ENCODE measurements around the gene TTC33.

Gene TTC33

GRCh38 chr5:40700116-40700782, 55.5 kb downstream of the TTC33 start:
- TF ChIP-seq TAF1 (IDR thresholded peaks at IDR 0.05; ENCODE audit: borderline replicate concordance, insufficient read depth, low read length) (no peak), SIN3A (IDR thresholded peaks at IDR 0.05; ENCODE audit: borderline replicate concordance, insufficient read depth, low read length) (no peak), FOXP2 (optimal IDR thresholded peaks at IDR 0.05; ENCODE audit: borderline replicate concordance, extremely low read depth, extremely low read length, insufficient read depth) (no peak), REST (IDR thresholded peaks at IDR 0.05; ENCODE audit: insufficient read depth in 1 of 2, low read depth in 2 of 2, low read length in 2 of 2) (no peak), POLR2AphosphoS5 (IDR thresholded peaks at IDR 0.05; ENCODE audit: low read depth, low read length) (no peak)

GRCh38 chr5:40694433-40694832, 61.3 kb downstream of the TTC33 start:
- no peak for TF ChIP-seq POLR2AphosphoS5 (IDR thresholded peaks at IDR 0.05; ENCODE audit: low read depth, low read length)
- TF ChIP-seq FOXP2 (optimal IDR thresholded peaks at IDR 0.05; ENCODE audit: borderline replicate concordance, extremely low read depth, extremely low read length, insufficient read depth), result no peak
- no peak for TF ChIP-seq TAF1 (IDR thresholded peaks at IDR 0.05; ENCODE audit: borderline replicate concordance, insufficient read depth, low read length)
- no peak for TF ChIP-seq SIN3A (IDR thresholded peaks at IDR 0.05; ENCODE audit: borderline replicate concordance, insufficient read depth, low read length)
- TF ChIP-seq REST (IDR thresholded peaks at IDR 0.05; ENCODE audit: insufficient read depth in 1 of 2, low read depth in 2 of 2, low read length in 2 of 2), result no peak

GRCh38 chr5:40691894-40692293, 63.9 kb downstream of the TTC33 start:
- TF ChIP-seq REST (IDR thresholded peaks at IDR 0.05; ENCODE audit: insufficient read depth in 1 of 2, low read depth in 2 of 2, low read length in 2 of 2) (no peak), TAF1 (IDR thresholded peaks at IDR 0.05; ENCODE audit: borderline replicate concordance, insufficient read depth, low read length) (no peak), FOXP2 (optimal IDR thresholded peaks at IDR 0.05; ENCODE audit: borderline replicate concordance, extremely low read depth, extremely low read length, insufficient read depth) (no peak), SIN3A (IDR thresholded peaks at IDR 0.05; ENCODE audit: borderline replicate concordance, insufficient read depth, low read length) (no peak), POLR2AphosphoS5 (IDR thresholded peaks at IDR 0.05; ENCODE audit: low read depth, low read length) (no peak)

- TF ChIP-seq POLR2AphosphoS5 (IDR thresholded peaks at IDR 0.05; ENCODE audit: low read depth, low read length) (no peak), FOXP2 (optimal IDR thresholded peaks at IDR 0.05; ENCODE audit: borderline replicate concordance, extremely low read depth, extremely low read length, insufficient read depth) (no peak), TAF1 (IDR thresholded peaks at IDR 0.05; ENCODE audit: borderline replicate concordance, insufficient read depth, low read length) (no peak), SIN3A (IDR thresholded peaks at IDR 0.05; ENCODE audit: borderline replicate concordance, insufficient read depth, low read length) (no peak), REST (IDR thresholded peaks at IDR 0.05; ENCODE audit: insufficient read depth in 1 of 2, low read depth in 2 of 2, low read length in 2 of 2) (no peak)
Observed at GRCh38 chr5:40690267-40690666, 65.5 kb downstream of the TTC33 start.
